Measurements from ENCODE around the gene ZCCHC14. TPM values are rescaled to one million over a fixed set of nuclear protein-coding genes. Genes with fewer than 3 reads are reported as not detected.

The ZCCHC14 gene
- total RNA-seq, 4 donors from 2014 or later, result 8.9 to 20.5 (median 10.8) TPM

- no peak for DNase-seq (ENCODE audit: low spot score)
- TF ChIP-seq, protein P1, sequence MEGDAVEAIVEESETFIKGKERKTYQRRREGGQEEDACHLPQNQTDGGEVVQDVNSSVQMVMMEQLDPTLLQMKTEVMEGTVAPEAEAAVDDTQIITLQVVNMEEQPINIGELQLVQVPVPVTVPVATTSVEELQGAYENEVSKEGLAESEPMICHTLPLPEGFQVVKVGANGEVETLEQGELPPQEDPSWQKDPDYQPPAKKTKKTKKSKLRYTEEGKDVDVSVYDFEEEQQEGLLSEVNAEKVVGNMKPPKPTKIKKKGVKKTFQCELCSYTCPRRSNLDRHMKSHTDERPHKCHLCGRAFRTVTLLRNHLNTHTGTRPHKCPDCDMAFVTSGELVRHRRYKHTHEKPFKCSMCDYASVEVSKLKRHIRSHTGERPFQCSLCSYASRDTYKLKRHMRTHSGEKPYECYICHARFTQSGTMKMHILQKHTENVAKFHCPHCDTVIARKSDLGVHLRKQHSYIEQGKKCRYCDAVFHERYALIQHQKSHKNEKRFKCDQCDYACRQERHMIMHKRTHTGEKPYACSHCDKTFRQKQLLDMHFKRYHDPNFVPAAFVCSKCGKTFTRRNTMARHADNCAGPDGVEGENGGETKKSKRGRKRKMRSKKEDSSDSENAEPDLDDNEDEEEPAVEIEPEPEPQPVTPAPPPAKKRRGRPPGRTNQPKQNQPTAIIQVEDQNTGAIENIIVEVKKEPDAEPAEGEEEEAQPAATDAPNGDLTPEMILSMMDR (IDR thresholded peaks at IDR 0.05), result no peak
- no peak for ATAC-seq (ENCODE audit: low FRiP score)
Observed at GRCh38 chr16:87474017-87474416, 18.8 kb downstream of the ZCCHC14 start.

DNA sequence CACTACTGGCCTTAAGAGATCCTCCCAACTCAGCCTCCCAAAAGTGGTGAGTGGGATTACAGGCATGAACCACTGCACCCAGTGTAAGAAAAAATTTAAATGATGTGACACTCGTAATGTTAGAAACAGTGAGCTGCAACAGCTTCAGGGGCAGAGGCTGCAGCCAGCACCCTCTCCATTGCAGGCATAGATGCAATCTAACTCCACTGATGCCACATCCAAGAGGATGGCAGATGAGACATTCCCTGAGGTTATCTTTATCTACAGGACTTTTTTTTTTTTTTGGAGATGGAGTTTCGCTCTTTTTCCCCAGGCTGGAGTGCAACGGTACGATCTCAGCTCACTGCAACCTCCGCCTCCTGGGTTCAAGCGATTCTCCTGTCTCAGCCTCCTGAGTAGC, 19.9 kb downstream of the ZCCHC14 start:
- TF ChIP-seq, protein P1 (IDR thresholded peaks at IDR 0.05), result no peak
- no peak for DNase-seq (ENCODE audit: low spot score)
- ATAC-seq (ENCODE audit: low FRiP score), result no peak

DNA sequence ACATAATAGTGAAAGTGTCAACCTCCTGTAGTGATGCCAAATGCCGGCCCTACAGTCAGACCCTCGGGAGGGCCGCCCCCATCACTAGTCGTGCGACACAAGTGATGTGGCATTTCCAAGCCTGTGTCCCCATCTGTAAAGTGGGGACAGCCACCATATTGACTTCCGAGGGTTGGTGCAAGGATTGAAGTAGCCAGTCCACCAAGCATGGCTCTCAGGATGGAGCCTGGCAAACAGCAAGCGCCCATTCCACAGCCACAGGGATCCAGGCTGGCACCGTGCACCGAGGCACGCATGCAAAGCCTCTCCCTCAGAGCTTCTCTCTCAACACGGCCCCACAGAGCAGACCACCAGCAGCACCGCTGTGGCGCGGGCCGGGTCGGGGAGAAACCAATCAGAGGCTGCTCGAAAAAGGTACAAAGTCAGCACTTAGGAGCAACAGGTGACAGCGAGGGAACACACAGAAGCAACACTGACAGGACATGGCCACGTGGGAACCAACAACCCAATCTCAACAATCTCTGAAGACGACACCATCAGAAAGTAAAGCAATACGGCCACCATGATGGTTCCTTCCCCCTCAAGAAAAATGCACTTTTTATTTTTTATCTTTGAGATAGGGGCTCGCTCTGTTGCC, 20.6 kb downstream of the ZCCHC14 start:
- no peak for ATAC-seq (ENCODE audit: low FRiP score)
- no peak for DNase-seq (ENCODE audit: low spot score)
- TF ChIP-seq, protein P1 (IDR thresholded peaks at IDR 0.05), result no peak

- ATAC-seq (ENCODE audit: low FRiP score), result no peak
Observed at GRCh38 chr16:87471278-87472141, 21.3 kb downstream of the ZCCHC14 start.

GRCh38 chr16:87470332-87470731, 22.5 kb downstream of the ZCCHC14 start:
- DNase-seq (ENCODE audit: low spot score), result no peak
- TF ChIP-seq, protein P1 (IDR thresholded peaks at IDR 0.05), result no peak
- ATAC-seq (ENCODE audit: low FRiP score), result no peak

More at GRCh38 chr16:87471278-87472141, 21.3 kb downstream of the ZCCHC14 start:
- no peak for DNase-seq (ENCODE audit: low spot score)
- TF ChIP-seq, protein P1 (IDR thresholded peaks at IDR 0.05), result no peak

DNA sequence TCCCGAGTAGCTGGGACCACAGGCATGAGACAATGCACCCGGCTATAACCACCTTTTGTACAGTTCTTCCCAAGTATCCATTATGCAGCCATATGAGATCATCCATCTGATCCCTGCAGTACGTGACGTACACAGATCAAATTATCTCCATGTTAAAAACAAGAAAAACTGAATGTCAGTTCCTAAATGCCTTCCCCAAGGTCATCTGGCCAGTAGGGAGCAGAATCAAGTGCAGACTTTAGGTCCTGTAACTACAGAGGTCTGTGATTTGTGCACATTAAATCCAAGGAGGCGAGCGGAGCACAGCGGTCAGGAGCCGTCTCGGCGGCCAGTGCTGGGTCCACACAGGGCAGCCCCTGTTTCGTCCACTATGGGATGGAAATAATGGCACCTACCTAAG, 23.7 kb downstream of the ZCCHC14 start:
- TF ChIP-seq, protein P1 (IDR thresholded peaks at IDR 0.05), result no peak
- DNase-seq (ENCODE audit: low spot score) (no peak), ATAC-seq (ENCODE audit: low FRiP score) (no peak)

Data from omental fat pad (tissue), 4 donors.